ENCODE data around the gene DEFB132. TPM values are rescaled to one million over a fixed set of nuclear protein-coding genes. Genes with fewer than 3 reads are reported as not detected.

DEFB132 gene
- total and polyA plus RNA-seq, 2 donors (not counting 1 experiment from before 2014, with no cell fraction given), result not detected

DNA sequence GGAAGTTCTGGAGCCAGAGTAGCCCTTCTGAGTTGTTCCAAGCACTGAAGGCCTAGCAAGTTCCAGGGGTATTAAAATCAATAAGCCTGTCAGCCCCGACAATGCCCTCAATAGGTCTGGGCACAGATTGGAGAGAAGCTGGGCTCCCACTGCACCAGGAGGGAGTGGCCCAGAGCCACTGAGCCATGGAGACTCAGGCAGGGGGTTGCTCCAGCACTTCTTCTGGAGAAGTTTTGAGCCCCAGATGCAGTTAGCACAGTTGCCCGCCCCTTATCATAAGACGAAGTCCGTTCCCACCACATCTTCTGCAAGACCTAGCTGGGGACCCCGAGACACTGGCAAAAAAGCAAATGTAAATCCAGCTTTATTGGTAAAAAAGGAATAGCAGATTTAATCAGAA is 13.0 kb downstream of the DEFB132 start:
- ATAC-seq (ENCODE audit: low read depth) (no peak), DNase-seq (no peak)
- Histone ChIP-seq H3K4me1 (ENCODE audit: control insufficient read depth in 2 of 2, insufficient read depth in 2 of 2, low read length in 2 of 2) (peaks cover 3 to 8% of the 10 kb centered on the region in 2 donors), H3K9ac (ENCODE audit: low read length) (no peak overlapping the region), H3K36me3 (replicated peaks in 1 of 2; ENCODE audit: control extremely low read depth in 1 of 2, control insufficient read depth in 1 of 2, extremely low read depth in 1 of 2, insufficient read depth in 2 of 2, low read length in 1 of 2) (no peaks in the 10 kb centered on the region), H4K20me1 (ENCODE audit: control insufficient read depth, insufficient read depth, low read length, poor library complexity, severe bottlenecking) (no peaks in the 10 kb centered on the region), H3K4me3 (ENCODE audit: control extremely low read depth in 1 of 5, extremely low read depth in 1 of 5, insufficient read depth in 1 of 5, low read depth in 2 of 5, low read length in 4 of 5) (no peak overlapping the region), H3K9me3 (ENCODE audit: control extremely low read depth in 1 of 3, control insufficient read depth in 2 of 3, insufficient read depth in 1 of 3, low read length in 2 of 3) (no peaks in the 10 kb centered on the region), H3K79me2 (ENCODE audit: control insufficient read depth, insufficient read depth, low read length) (no peaks in the 10 kb centered on the region), H3K27me3 (replicated peaks in 1 of 4; ENCODE audit: control extremely low read depth in 1 of 4, control insufficient read depth in 3 of 4, insufficient read depth in 4 of 4, low read length in 3 of 4) (no peaks in the 10 kb centered on the region), H2AFZ (ENCODE audit: insufficient read depth, low read depth, low read length, poor library complexity, severe bottlenecking) (no peak overlapping the region), H3K4me2 (replicated peaks; ENCODE audit: low read depth, low read length, poor library complexity, severe bottlenecking) (no peak overlapping the region), H3K27ac (ENCODE audit: low read length in 2 of 2) (no peak overlapping the region)
- Mint-ChIP-seq H3K27me3 (no peaks in the 10 kb centered on the region), H3K9me3 (ENCODE audit: insufficient read depth) (no peaks in the 10 kb centered on the region), H3K27ac (no peak overlapping the region), H3K4me3 (no peak overlapping the region), H3K4me1 (peaks cover 9% of the 10 kb centered on the region)
- 88% methylated on average over 1 of the region's 5 CpGs for WGBS (ENCODE audit: insufficient coverage)
- ChIA-PET CTCF (interaction anchor here (1.3 to 9.0 kb wide), 2 partner anchors 44 to 59 kb away, joined by 3 to 89 read pairs; no protein-coding TSS in a partner anchor), POLR2A (no interaction called here)
- intact Hi-C loops (cut with micrococcal nuclease), result no loop called here
- TF ChIP-seq EZH2 (IDR thresholded peaks at IDR 0.05; ENCODE audit: borderline replicate concordance, insufficient read depth, low read depth, low read length, poor library complexity, severe bottlenecking), result no peak
- TF ChIP-seq CTCF (IDR thresholded peaks at IDR 0.05), result no peak

DNA sequence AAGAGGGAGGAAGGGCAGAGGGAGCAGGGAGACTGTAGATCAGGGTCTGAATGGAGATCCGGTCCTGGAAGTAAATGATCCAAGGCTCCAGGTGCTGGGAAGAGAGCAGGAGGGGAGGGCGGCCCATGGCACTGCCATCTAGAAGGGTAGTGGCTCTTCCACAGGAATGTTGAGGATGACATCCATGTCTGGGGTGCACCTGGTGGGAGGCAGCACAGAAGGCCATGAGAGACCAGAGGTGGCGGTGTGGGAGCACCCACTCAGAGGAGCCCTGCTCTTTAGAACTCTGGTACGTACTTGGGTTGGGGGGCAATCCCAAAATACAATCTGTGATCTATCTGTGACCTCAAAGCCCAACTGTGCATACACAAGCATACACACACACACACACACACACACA is 13.5 kb downstream of the DEFB132 start:
- Mint-ChIP-seq H3K27ac (no peak overlapping the region), H3K4me3 (no peak overlapping the region), H3K4me1 (peaks cover 9% of the 10 kb centered on the region), H3K27me3 (no peaks in the 10 kb centered on the region), H3K9me3 (ENCODE audit: insufficient read depth) (no peaks in the 10 kb centered on the region)
- no peaks in the 10 kb centered on the region for H3K27me3 ChIP-seq (replicated peaks in 1 of 4; ENCODE audit: control extremely low read depth in 1 of 4, control insufficient read depth in 3 of 4, insufficient read depth in 4 of 4, low read length in 3 of 4)
- CTCF ChIA-PET, result interaction anchor here (1.3 kb wide), 1 partner anchor 45 kb away, joined by 3 read pairs; no protein-coding TSS in a partner anchor
- intact Hi-C loops (cut with micrococcal nuclease), result no loop called here
- WGBS (ENCODE audit: insufficient coverage), result 91% methylated on average over 3 of the region's 4 CpGs
- no peak overlapping the region for H3K4me2 ChIP-seq (replicated peaks; ENCODE audit: low read depth, low read length, poor library complexity, severe bottlenecking)
- POLR2A ChIA-PET, result no interaction called here
- no peak overlapping the region for H3K27ac ChIP-seq (ENCODE audit: low read length in 2 of 2)
- H2AFZ ChIP-seq (ENCODE audit: insufficient read depth, low read depth, low read length, poor library complexity, severe bottlenecking), result no peak overlapping the region
- peaks cover 3 to 8% of the 10 kb centered on the region in 2 donors for H3K4me1 ChIP-seq (ENCODE audit: control insufficient read depth in 2 of 2, insufficient read depth in 2 of 2, low read length in 2 of 2)
- no peak overlapping the region for H3K4me3 ChIP-seq (ENCODE audit: control extremely low read depth in 1 of 5, extremely low read depth in 1 of 5, insufficient read depth in 1 of 5, low read depth in 2 of 5, low read length in 4 of 5)
- TF ChIP-seq EZH2 (IDR thresholded peaks at IDR 0.05; ENCODE audit: borderline replicate concordance, insufficient read depth, low read depth, low read length, poor library complexity, severe bottlenecking), result no peak
- TF ChIP-seq CTCF (IDR thresholded peaks at IDR 0.05), result no peak
- DNase-seq (no peak), ATAC-seq (ENCODE audit: low read depth) (no peak)
- no peaks in the 10 kb centered on the region for H3K36me3 ChIP-seq (replicated peaks in 1 of 2; ENCODE audit: control extremely low read depth in 1 of 2, control insufficient read depth in 1 of 2, extremely low read depth in 1 of 2, insufficient read depth in 2 of 2, low read length in 1 of 2)
- H4K20me1 ChIP-seq (ENCODE audit: control insufficient read depth, insufficient read depth, low read length, poor library complexity, severe bottlenecking), result no peaks in the 10 kb centered on the region
- no peak overlapping the region for H3K9ac ChIP-seq (ENCODE audit: low read length)
- H3K9me3 ChIP-seq (ENCODE audit: control extremely low read depth in 1 of 3, control insufficient read depth in 2 of 3, insufficient read depth in 1 of 3, low read length in 2 of 3), result no peaks in the 10 kb centered on the region
- H3K79me2 ChIP-seq (ENCODE audit: control insufficient read depth, insufficient read depth, low read length), result no peaks in the 10 kb centered on the region
